Measurements from ENCODE around the gene SLC25A24.

SLC25A24 gene

GRCh38 chr1:108192581-108192980 is 7.6 kb downstream of the SLC25A24 start:
- no peaks in the 10 kb centered on the region for H3K27me3 ChIP-seq (ENCODE audit: insufficient read depth, low read length, poor library complexity, severe bottlenecking)
- TF ChIP-seq EZH2phosphoT487 (IDR thresholded peaks at IDR 0.05; ENCODE audit: borderline replicate concordance) (no peak), CTCF (conservative IDR thresholded peaks at IDR 0.05; ENCODE audit: low read length) (no peak)
- H3K4me2 ChIP-seq (ENCODE audit: low read depth, low read length, poor library complexity, severe bottlenecking) = no peak overlapping the region
- peaks cover 18% of the 10 kb centered on the region for H3K79me2 ChIP-seq (ENCODE audit: insufficient read depth, low read length)
- H3K9me3 ChIP-seq (ENCODE audit: insufficient read depth, low read depth, low read length) = peaks cover 10% of the 10 kb centered on the region; the same call in 1 of the 2 replicates
- no peak overlapping the region for H2AFZ ChIP-seq (ENCODE audit: low read length)
- H3K36me3 ChIP-seq (ENCODE audit: insufficient read depth, low read length) = no peaks in the 10 kb centered on the region; the same call in 1 of the 2 replicates
- H3K4me3 ChIP-seq (ENCODE audit: low read length, poor library complexity, severe bottlenecking) = no peak overlapping the region
- no peak overlapping the region for H3K9ac ChIP-seq (ENCODE audit: low read depth, low read length, poor library complexity, severe bottlenecking)
- H3K4me1 ChIP-seq (ENCODE audit: insufficient read depth, low read length, poor library complexity, severe bottlenecking) = peaks cover 15% of the 10 kb centered on the region
- no peaks in the 10 kb centered on the region for H3K9me2 ChIP-seq (replicated peaks; ENCODE audit: low read depth, low read length)
- H3F3A ChIP-seq (ENCODE audit: low read depth) = no peaks in the 10 kb centered on the region
- no peaks in the 10 kb centered on the region for H4K20me1 ChIP-seq (ENCODE audit: insufficient read depth, low read length, poor library complexity, severe bottlenecking)

GRCh38 chr1:108190686-108191416 is 9.3 kb downstream of the SLC25A24 start:
- peaks cover 10% of the 10 kb centered on the region; the same call in 1 of the 2 replicates for H3K9me3 ChIP-seq (ENCODE audit: insufficient read depth, low read depth, low read length)
- no peaks in the 10 kb centered on the region for H3K9me2 ChIP-seq (replicated peaks; ENCODE audit: low read depth, low read length)
- TF ChIP-seq CTCF (conservative IDR thresholded peaks at IDR 0.05; ENCODE audit: low read length) (no peak), EZH2phosphoT487 (IDR thresholded peaks at IDR 0.05; ENCODE audit: borderline replicate concordance) (no peak)
- peaks cover 11% of the 10 kb centered on the region; the same call in 1 of the 2 replicates for H3K79me2 ChIP-seq (ENCODE audit: insufficient read depth, low read length)
- H2AFZ ChIP-seq (ENCODE audit: low read length) = no peak overlapping the region
- no peaks in the 10 kb centered on the region for H4K20me1 ChIP-seq (ENCODE audit: insufficient read depth, low read length, poor library complexity, severe bottlenecking)
- H3K4me1 ChIP-seq (ENCODE audit: insufficient read depth, low read length, poor library complexity, severe bottlenecking) = no peaks in the 10 kb centered on the region
- H3K36me3 ChIP-seq (ENCODE audit: insufficient read depth, low read length) = no peaks in the 10 kb centered on the region; the same call in 1 of the 2 replicates
- no peaks in the 10 kb centered on the region for H3K27me3 ChIP-seq (ENCODE audit: insufficient read depth, low read length, poor library complexity, severe bottlenecking)
- no peak overlapping the region for H3K4me2 ChIP-seq (ENCODE audit: low read depth, low read length, poor library complexity, severe bottlenecking)
- H3K4me3 ChIP-seq (ENCODE audit: low read length, poor library complexity, severe bottlenecking) = no peak overlapping the region
- H3K9ac ChIP-seq (ENCODE audit: low read depth, low read length, poor library complexity, severe bottlenecking) = no peak overlapping the region
- no peaks in the 10 kb centered on the region for H3F3A ChIP-seq (ENCODE audit: low read depth)

- no peaks in the 10 kb centered on the region for H3K27me3 ChIP-seq (ENCODE audit: insufficient read depth, low read length, poor library complexity, severe bottlenecking)
- H3K79me2 ChIP-seq (ENCODE audit: insufficient read depth, low read length) = peaks cover 11% of the 10 kb centered on the region; the same call in 1 of the 2 replicates
- no peak overlapping the region for H3K4me3 ChIP-seq (ENCODE audit: low read length, poor library complexity, severe bottlenecking)
- TF ChIP-seq EZH2phosphoT487 (IDR thresholded peaks at IDR 0.05; ENCODE audit: borderline replicate concordance) = no peak
- H3K9ac ChIP-seq (ENCODE audit: low read depth, low read length, poor library complexity, severe bottlenecking) = no peak overlapping the region
- peaks cover 10% of the 10 kb centered on the region; the same call in 1 of the 2 replicates for H3K9me3 ChIP-seq (ENCODE audit: insufficient read depth, low read depth, low read length)
- no peaks in the 10 kb centered on the region for H3K4me1 ChIP-seq (ENCODE audit: insufficient read depth, low read length, poor library complexity, severe bottlenecking)
- H3F3A ChIP-seq (ENCODE audit: low read depth) = no peaks in the 10 kb centered on the region
- no peak overlapping the region for H3K4me2 ChIP-seq (ENCODE audit: low read depth, low read length, poor library complexity, severe bottlenecking)
- H3K9me2 ChIP-seq (replicated peaks; ENCODE audit: low read depth, low read length) = no peaks in the 10 kb centered on the region
- no peak overlapping the region for H2AFZ ChIP-seq (ENCODE audit: low read length)
- H4K20me1 ChIP-seq (ENCODE audit: insufficient read depth, low read length, poor library complexity, severe bottlenecking) = no peaks in the 10 kb centered on the region
- H3K36me3 ChIP-seq (ENCODE audit: insufficient read depth, low read length) = peaks cover 2% of the 10 kb centered on the region; the same call in 1 of the 2 replicates
Measured at GRCh38 chr1:108190001-108190634, 10.0 kb downstream of the SLC25A24 start.
